SK-N-DZ (cell line): ENCODE data around the gene STMP1.

Source experiments
- DNase-seq: peaks from one replicate; pipeline ENCODE4 v3.0.0-alpha.2; 2015; ENCODE audit warnings: low spot score
- small RNA-seq, 2 experiments: library from RNA; depleted of rRNA; stranded (forward); fragments of <200 nt; gene quantifications; one replicate each; pipeline ENCODE3, GENCODE V24; 2014

STMP1 gene

DNA sequence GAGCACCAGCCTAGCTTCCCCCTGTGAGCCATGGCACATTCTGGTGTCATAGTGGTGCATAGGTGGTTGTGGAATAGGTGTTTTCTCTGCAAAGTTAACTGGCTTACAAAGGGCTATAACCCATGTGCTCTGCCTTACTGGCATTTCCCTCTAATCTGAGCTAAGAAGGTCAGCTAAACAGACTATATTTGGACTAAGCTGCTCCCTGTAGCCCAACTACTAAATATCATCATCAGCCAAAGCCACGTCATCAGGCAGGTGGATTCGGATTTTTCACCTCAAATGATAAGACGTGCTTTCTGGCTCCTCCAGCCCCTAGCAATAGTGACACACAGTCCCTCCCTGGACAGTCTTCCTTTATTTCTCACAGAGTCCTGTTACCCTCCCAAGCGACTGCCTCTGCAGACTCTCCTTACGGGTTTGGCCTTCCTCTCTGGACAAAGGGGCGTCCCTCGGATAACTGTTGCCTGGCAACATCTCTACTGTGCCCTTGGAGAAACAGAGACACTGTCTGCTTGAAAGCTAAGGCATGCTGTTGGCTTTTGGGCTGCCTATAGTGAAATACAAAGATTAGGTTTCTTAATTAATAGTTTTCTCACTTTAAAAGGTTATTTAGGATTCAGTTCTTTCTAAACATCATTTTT is 56.6 kb downstream of the STMP1 start:
- DNase-seq, result no peak

DNA sequence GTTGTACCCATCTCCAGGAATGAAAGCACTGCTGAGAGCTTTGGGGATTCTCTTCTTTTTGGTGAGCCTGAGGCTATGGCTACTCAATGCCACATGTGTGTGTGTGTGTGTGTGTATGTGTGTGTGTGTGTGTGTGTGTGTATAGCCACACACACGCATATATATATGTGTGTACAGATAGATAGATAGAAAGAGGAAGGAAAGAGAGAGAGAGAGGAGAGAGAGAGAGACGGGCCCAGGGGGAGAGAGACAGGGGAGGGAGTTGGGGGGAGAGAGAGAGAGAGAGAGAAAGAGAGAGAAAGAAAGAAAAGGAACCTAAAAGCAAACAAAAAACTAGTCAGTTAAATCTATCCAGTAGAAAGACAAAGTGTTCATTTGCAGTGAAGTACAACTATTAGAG is 57.4 kb downstream of the STMP1 start:
- DNase-seq, result no peak

- no peak for DNase-seq
Measured at GRCh38 chr7:135721198-135721820, 59.0 kb downstream of the STMP1 start.

DNA sequence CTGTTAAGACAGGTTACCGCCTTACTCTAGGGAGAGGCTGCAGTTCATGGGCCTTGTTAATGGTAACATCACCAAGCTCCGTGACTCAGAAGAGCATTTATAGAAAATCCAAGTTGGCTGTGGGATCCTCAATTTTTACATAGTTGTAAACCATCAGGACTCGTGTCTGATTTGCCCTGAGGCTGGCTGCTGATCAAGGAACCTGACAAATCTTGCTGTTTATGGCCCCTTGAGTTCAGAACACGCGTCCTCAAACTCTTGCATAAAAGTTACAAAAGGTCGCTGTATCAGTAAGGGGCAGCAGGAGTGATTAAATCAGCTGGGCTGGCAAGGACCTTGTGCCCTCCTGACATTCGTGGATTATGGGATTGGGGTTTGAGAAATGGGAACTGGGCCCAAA is 61.1 kb downstream of the STMP1 start:
- no peak for DNase-seq

Small RNA genes lying within 50 kb of the gene (small RNA-seq; reads per million reads assigned to genes)
- gene RNU6-1154P, result 0 reads per million in 2 experiments
